CD4-positive, CD25-positive, alpha-beta regulatory T cell (primary cell): ENCODE measurements around the gene MAML2. TPM values are rescaled to one million over a fixed set of nuclear protein-coding genes. Genes with fewer than 3 reads are reported as not detected.

Source experiments
- ATAC-seq, 2 donors: fragments of 150-1000 bp; cut with Tn5 transposase; one replicate each; pipeline ENCODE4 v1.10.0; 2021; ENCODE audit warnings: low read depth in 2 of 2, moderate number of reproducible peaks in 2 of 2, moderate library complexity in 1 of 2
- DNase-seq, 3 donors: peaks; one replicate each; pipeline versions ENCODE4 v3.0.0 to v3.0.0-alpha.2; 2012 to 2022; ENCODE audit warnings: mixed read lengths in 1 of 3
- H3K27ac ChIP-seq: one replicate; pipeline ENCODE4 v1.7.0; 2013; ENCODE audit warnings: mild to moderate bottlenecking, low read length; ENCODE audit not compliant: insufficient read depth, poor library complexity, severe bottlenecking
- H3K27me3 ChIP-seq: one replicate; pipeline ENCODE4 v1.7.0; 2013; ENCODE audit warnings: low read length; ENCODE audit not compliant: control insufficient read depth, insufficient read depth
- H3K36me3 ChIP-seq: one replicate; pipeline ENCODE4 v1.7.0; 2013; ENCODE audit warnings: mild to moderate bottlenecking, low read length, moderate library complexity; ENCODE audit not compliant: control insufficient read depth, insufficient read depth
- H3K4me1 ChIP-seq: 2 replicates; pipeline ENCODE4 v1.7.0; 2013; ENCODE audit warnings: mild to moderate bottlenecking, low read length; ENCODE audit not compliant: insufficient read depth, control insufficient read depth, poor library complexity, severe bottlenecking
- H3K4me3 ChIP-seq: one replicate; pipeline ENCODE4 v1.7.0; 2013; ENCODE audit warnings: low read depth, mild to moderate bottlenecking, low read length, moderate library complexity
- H3K9me3 ChIP-seq, 2 experiments: 1 replicate in 1 of 2; 2 replicates in 1 of 2; pipeline ENCODE4 v1.7.0; 2013; ENCODE audit warnings: low read length in 2 of 2, mild to moderate bottlenecking in 1 of 2, moderate library complexity in 1 of 2; ENCODE audit not compliant: control insufficient read depth in 2 of 2
- H3K27ac Mint-ChIP-seq, 3 donors: one replicate each; pipeline ENCODE4 v1.8.0; 2020 to 2022; ENCODE audit warnings: mild to moderate bottlenecking in 3 of 3, mixed read lengths in 3 of 3, moderate library complexity in 2 of 3
- H3K27me3 Mint-ChIP-seq: one replicate; pipeline ENCODE4 v1.8.0; 2022; ENCODE audit warnings: mild to moderate bottlenecking, mixed read lengths
- H3K36me3 Mint-ChIP-seq: one replicate; pipeline ENCODE4 v1.8.0; 2020; ENCODE audit warnings: mixed read lengths
- H3K4me1 Mint-ChIP-seq, 4 donors: one replicate each; pipeline ENCODE4 v1.8.0; 2020 to 2022; ENCODE audit warnings: mixed read lengths in 4 of 4, mild to moderate bottlenecking in 1 of 4
- H3K4me3 Mint-ChIP-seq, 4 donors: one replicate each; pipeline ENCODE4 v1.8.0; 2020 to 2022; ENCODE audit warnings: mild to moderate bottlenecking in 4 of 4, mixed read lengths in 4 of 4, moderate library complexity in 3 of 4
- H3K9me3 Mint-ChIP-seq, 7 donors: one replicate each; pipeline ENCODE4 v1.8.0; 2020 to 2022; ENCODE audit warnings: mixed read lengths in 7 of 7, mild to moderate bottlenecking in 3 of 7, moderate library complexity in 2 of 7
- polyA plus RNA-seq, 4 donors: library from polyadenylated mRNA; unstranded; fragments of 300-500 nt; fragmentation: Illumina TruSeq; gene quantifications; one replicate each; pipeline ENCODE4 v1.2.3, GENCODE V29; 2021
- total RNA-seq: library from RNA; stranded (reverse); gene quantifications from one replicate; pipeline ENCODE4 v1.2.3, GENCODE V29; 2022

The MAML2 gene
- total and polyA plus RNA-seq, 5 donors from 2014 or later = 4.1 to 35.6 (median 9.3) TPM

DNA sequence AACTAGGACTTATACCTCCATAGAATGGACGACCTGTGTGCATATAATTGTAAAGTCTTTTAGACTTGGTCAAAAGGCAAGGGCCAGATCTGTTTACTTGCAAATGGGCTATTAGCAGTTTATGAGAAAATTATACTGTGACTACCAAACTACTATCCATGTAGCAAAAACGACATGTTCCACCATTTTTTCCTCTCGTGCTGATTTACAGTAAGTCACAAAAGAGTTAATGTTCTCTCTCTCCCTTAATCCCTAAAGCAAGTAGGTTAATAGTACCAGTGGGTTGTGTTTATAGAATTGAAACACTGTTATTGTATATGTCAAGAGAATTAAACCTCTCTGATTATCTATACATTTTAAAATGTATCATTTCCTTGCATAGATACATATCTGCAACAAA is 147.3 kb downstream of the MAML2 start:
- H3K4me1 ChIP-seq = peaks cover 21% of the 10 kb centered on the region
- H3K27me3 Mint-ChIP-seq = no peaks in the 10 kb centered on the region
- H3K9me3 Mint-ChIP-seq = peaks cover 0 to 4% (median 0%) of the 10 kb centered on the region in 7 donors
- peaks cover 54 to 92% (median 66%) of the 10 kb centered on the region in 4 donors for H3K4me1 Mint-ChIP-seq
- H3K36me3 Mint-ChIP-seq = peaks cover 34% of the 10 kb centered on the region
- H3K9me3 ChIP-seq = no peaks in the 10 kb centered on the region
- H3K27ac ChIP-seq = no peak overlapping the region
- H3K4me3 ChIP-seq = no peak overlapping the region
- ATAC-seq (no peak), DNase-seq (no peak)
- H3K4me3 Mint-ChIP-seq = peak overlapping the region in 2 of 4 donors; percentile 3 to 19
- H3K27ac Mint-ChIP-seq = peak overlapping the region; percentile 36 to 94 (median 49)
- H3K27me3 ChIP-seq = no peaks in the 10 kb centered on the region
- H3K36me3 ChIP-seq = no peaks in the 10 kb centered on the region

DNA sequence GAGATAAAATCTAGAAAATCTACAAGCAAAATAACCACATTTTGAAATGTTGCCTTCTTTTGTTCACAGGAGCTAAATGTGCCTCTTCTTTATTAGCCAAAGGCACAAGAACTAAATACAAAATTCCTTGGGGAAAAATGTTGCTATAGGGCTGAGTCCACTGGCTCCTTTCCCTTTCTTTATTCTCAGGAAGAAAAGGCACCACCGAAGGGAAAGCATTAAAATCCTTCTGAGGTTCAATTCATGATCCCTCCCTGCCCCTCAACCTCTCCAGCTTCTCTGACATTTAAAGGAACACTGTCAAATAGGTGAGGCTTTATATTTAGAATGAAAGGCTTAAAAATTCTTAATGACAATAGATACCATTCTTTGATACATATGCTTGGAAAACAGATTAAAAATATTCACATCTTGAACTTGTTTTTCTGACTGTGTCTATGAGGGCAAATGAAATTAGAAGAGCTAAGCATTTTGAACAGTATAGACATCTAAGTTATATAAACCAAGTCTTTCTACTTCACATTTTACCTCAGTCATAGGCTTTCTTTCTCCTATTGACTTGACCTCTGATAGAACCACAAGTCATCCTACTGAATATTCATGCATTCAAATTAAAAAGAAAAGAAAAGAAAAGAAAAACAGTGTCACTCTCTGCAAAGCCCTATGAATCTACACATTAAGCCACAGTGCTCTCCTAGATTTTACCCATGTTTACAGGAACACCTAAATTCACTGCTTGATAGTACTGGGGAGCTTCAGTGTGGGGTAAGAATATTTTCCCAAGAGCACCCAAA is 148.2 kb downstream of the MAML2 start:
- ATAC-seq (no peak), DNase-seq (no peak)
- Mint-ChIP-seq H3K9me3 (peaks cover 0 to 4% (median 0%) of the 10 kb centered on the region in 7 donors), H3K4me3 (peak overlapping the region in 3 of 4 donors; percentile 64 to 69 (median 67)), H3K27me3 (no peaks in the 10 kb centered on the region), H3K27ac (peak overlapping the region; percentile 90 to 94 (median 90)), H3K36me3 (peaks cover 31% of the 10 kb centered on the region), H3K4me1 (peaks cover 63 to 92% (median 67%) of the 10 kb centered on the region in 4 donors)
- H3K27ac ChIP-seq = no peak overlapping the region
- no peaks in the 10 kb centered on the region for H3K9me3 ChIP-seq
- H3K4me3 ChIP-seq = peak overlapping the region; percentile 59
- H3K36me3 ChIP-seq = no peaks in the 10 kb centered on the region
- H3K27me3 ChIP-seq = no peaks in the 10 kb centered on the region
- H3K4me1 ChIP-seq = peaks cover 28% of the 10 kb centered on the region

- peak overlapping the region; percentile 90 to 94 (median 90) for H3K27ac Mint-ChIP-seq
- H3K4me1 ChIP-seq = peaks cover 34% of the 10 kb centered on the region
- H3K4me3 ChIP-seq = peak overlapping the region; percentile 59
- no peaks in the 10 kb centered on the region for H3K27me3 Mint-ChIP-seq
- H3K9me3 Mint-ChIP-seq = peaks cover 0 to 4% (median 0%) of the 10 kb centered on the region in 7 donors
- ATAC-seq (peak in 1 of 2 donors; percentile 24), DNase-seq (peak in 1 of 3 donors; percentile 39)
- H3K4me1 Mint-ChIP-seq = peaks cover 65 to 93% (median 69%) of the 10 kb centered on the region in 4 donors
- no peaks in the 10 kb centered on the region for H3K36me3 ChIP-seq
- peak overlapping the region in 3 of 4 donors; percentile 64 to 69 (median 67) for H3K4me3 Mint-ChIP-seq
- no peaks in the 10 kb centered on the region for H3K9me3 ChIP-seq
- no peaks in the 10 kb centered on the region for H3K27me3 ChIP-seq
- H3K36me3 Mint-ChIP-seq = peaks cover 26% of the 10 kb centered on the region
- peak overlapping the region; percentile 58 for H3K27ac ChIP-seq
Measured at GRCh38 chr11:96193745-96194443, 149.1 kb downstream of the MAML2 start.

- no peaks in the 10 kb centered on the region for H3K9me3 Mint-ChIP-seq
- H3K4me1 ChIP-seq = peaks cover 42% of the 10 kb centered on the region
- no peak overlapping the region for H3K4me3 ChIP-seq
- H3K4me3 Mint-ChIP-seq = no peak overlapping the region
- H3K27me3 Mint-ChIP-seq = no peaks in the 10 kb centered on the region
- DNase-seq (no peak), ATAC-seq (no peak)
- H3K27me3 ChIP-seq = no peaks in the 10 kb centered on the region
- H3K36me3 ChIP-seq = no peaks in the 10 kb centered on the region
- peaks cover 62 to 92% (median 65%) of the 10 kb centered on the region in 4 donors for H3K4me1 Mint-ChIP-seq
- no peak overlapping the region for H3K27ac ChIP-seq
- peak overlapping the region in 2 of 3 donors; percentile 19 to 91 for H3K27ac Mint-ChIP-seq
- peaks cover 17% of the 10 kb centered on the region for H3K36me3 Mint-ChIP-seq
- H3K9me3 ChIP-seq = no peaks in the 10 kb centered on the region
Measured at GRCh38 chr11:96191752-96192151, 151.2 kb downstream of the MAML2 start.

GRCh38 chr11:96189351-96189750 is 153.6 kb downstream of the MAML2 start:
- Histone ChIP-seq H3K27me3 (no peaks in the 10 kb centered on the region), H3K27ac (no peak overlapping the region), H3K9me3 (no peaks in the 10 kb centered on the region), H3K4me3 (no peak overlapping the region), H3K36me3 (no peaks in the 10 kb centered on the region), H3K4me1 (peaks cover 30% of the 10 kb centered on the region)
- Mint-ChIP-seq H3K27me3 (no peaks in the 10 kb centered on the region), H3K9me3 (no peaks in the 10 kb centered on the region), H3K27ac (peak overlapping the region in 1 of 3 donors; percentile 43), H3K4me1 (peaks cover 46 to 80% (median 52%) of the 10 kb centered on the region in 4 donors), H3K36me3 (peaks cover 12% of the 10 kb centered on the region), H3K4me3 (peak overlapping the region in 2 of 4 donors; percentile 20 to 38)
- peak in 1 of 3 donors; percentile 31 for DNase-seq
- no peak for ATAC-seq

GRCh38 chr11:96188243-96189006 is 154.6 kb downstream of the MAML2 start:
- H3K27ac ChIP-seq = no peak overlapping the region
- H3K27me3 ChIP-seq = no peaks in the 10 kb centered on the region
- H3K4me3 ChIP-seq = no peak overlapping the region
- Mint-ChIP-seq H3K9me3 (no peaks in the 10 kb centered on the region), H3K4me1 (peaks cover 37 to 77% (median 46%) of the 10 kb centered on the region in 4 donors), H3K36me3 (peaks cover 12% of the 10 kb centered on the region), H3K27me3 (no peaks in the 10 kb centered on the region), H3K27ac (peak overlapping the region; percentile 10 to 85 (median 43)), H3K4me3 (peak overlapping the region in 3 of 4 donors; percentile 1 to 60 (median 45))
- no peaks in the 10 kb centered on the region for H3K9me3 ChIP-seq
- ATAC-seq = no peak
- no peak for DNase-seq
- H3K36me3 ChIP-seq = no peaks in the 10 kb centered on the region
- H3K4me1 ChIP-seq = peaks cover 21% of the 10 kb centered on the region

- Histone ChIP-seq H3K36me3 (no peaks in the 10 kb centered on the region), H3K4me1 (peaks cover 21% of the 10 kb centered on the region), H3K4me3 (no peak overlapping the region), H3K9me3 (no peaks in the 10 kb centered on the region), H3K27ac (no peak overlapping the region), H3K27me3 (no peaks in the 10 kb centered on the region)
- Mint-ChIP-seq H3K9me3 (no peaks in the 10 kb centered on the region), H3K4me3 (no peak overlapping the region), H3K4me1 (peaks cover 35 to 73% (median 43%) of the 10 kb centered on the region in 4 donors), H3K36me3 (peaks cover 12% of the 10 kb centered on the region), H3K27ac (peak overlapping the region in 1 of 3 donors; percentile 43), H3K27me3 (no peaks in the 10 kb centered on the region)
- ATAC-seq (no peak), DNase-seq (no peak)
Measured at GRCh38 chr11:96187822-96188221, 155.2 kb downstream of the MAML2 start.
